Measurements from ENCODE around the gene THAP3. TPM values are rescaled to one million over a fixed set of nuclear protein-coding genes. Genes with fewer than 3 reads are reported as not detected.
A peak's percentile ranks its signal among the peaks of the same experiment; 100 is the strongest.

The THAP3 gene
- 18.6 TPM for polyA plus RNA-seq (2013, experiment 1 of 2; ENCODE audit: insufficient read length)
- polyA plus RNA-seq (2013, experiment 2 of 2; ENCODE audit: insufficient read length) = 16.1 TPM

- DNase-seq = peak; percentile 88
These were observed at the start of gene THAP3 for GRCh38 chr1:6624710-6625583. THAP3 (plus strand) TSS chr1:6624868; CDS start chr1:6625219, 351 bp downstream.

GRCh38 chr1:6577831-6578525 lies 46.7 kb upstream of the THAP3 start:
- peak; percentile 21 for DNase-seq

- DNase-seq = no peak
These were observed 45.9 kb upstream of the THAP3 start for GRCh38 chr1:6578624-6579373.

GRCh38 chr1:6579374-6580118 lies 45.1 kb upstream of the THAP3 start, which contains the start of gene ZBTB48:
ZBTB48 (plus strand) TSS chr1:6579994; CDS start chr1:6580610, 616 bp downstream.
- peak; percentile 97 for DNase-seq

- DNase-seq = no peak
These were observed 44.5 kb upstream of the THAP3 start for GRCh38 chr1:6580119-6580592.

- DNase-seq = no peak
These were observed 43.9 kb upstream of the THAP3 start for GRCh38 chr1:6580593-6581409.

- DNase-seq = no peak
These were observed 42.9 kb upstream of the THAP3 start for GRCh38 chr1:6581561-6582305.

- DNase-seq = no peak
These were observed 42.3 kb upstream of the THAP3 start for GRCh38 chr1:6582370-6582769.

- no peak for DNase-seq
These were observed 40.3 kb upstream of the THAP3 start for GRCh38 chr1:6584126-6585080.

GRCh38 chr1:6585081-6585722 lies 39.5 kb upstream of the THAP3 start:
- no peak for DNase-seq

GRCh38 chr1:6585841-6586240 lies 38.8 kb upstream of the THAP3 start:
- no peak for DNase-seq

GRCh38 chr1:6586404-6586816 lies 38.3 kb upstream of the THAP3 start:
- no peak for DNase-seq

- no peak for DNase-seq
These were observed 37.2 kb upstream of the THAP3 start for GRCh38 chr1:6587261-6588005.

- no peak for DNase-seq
These were observed 36.4 kb upstream of the THAP3 start for GRCh38 chr1:6588128-6588892.

- no peak for DNase-seq
These were observed 35.7 kb upstream of the THAP3 start for GRCh38 chr1:6588893-6589520.

- no peak for DNase-seq
These were observed 34.6 kb upstream of the THAP3 start for GRCh38 chr1:6590046-6590445.

Data from fibroblast of skin of scalp (primary cell).